ENCODE results near the gene MMEL1. TPM values are rescaled to one million over a fixed set of nuclear protein-coding genes. Genes with fewer than 3 reads are reported as not detected.

MMEL1 gene
- total and polyA plus RNA-seq, 2 of the 13 experiments (the other 11 are each of a cell fraction or from before 2014, with no cell fraction given) = 0.48 TPM; not detected in 1

- TF ChIP-seq, protein P1, sequence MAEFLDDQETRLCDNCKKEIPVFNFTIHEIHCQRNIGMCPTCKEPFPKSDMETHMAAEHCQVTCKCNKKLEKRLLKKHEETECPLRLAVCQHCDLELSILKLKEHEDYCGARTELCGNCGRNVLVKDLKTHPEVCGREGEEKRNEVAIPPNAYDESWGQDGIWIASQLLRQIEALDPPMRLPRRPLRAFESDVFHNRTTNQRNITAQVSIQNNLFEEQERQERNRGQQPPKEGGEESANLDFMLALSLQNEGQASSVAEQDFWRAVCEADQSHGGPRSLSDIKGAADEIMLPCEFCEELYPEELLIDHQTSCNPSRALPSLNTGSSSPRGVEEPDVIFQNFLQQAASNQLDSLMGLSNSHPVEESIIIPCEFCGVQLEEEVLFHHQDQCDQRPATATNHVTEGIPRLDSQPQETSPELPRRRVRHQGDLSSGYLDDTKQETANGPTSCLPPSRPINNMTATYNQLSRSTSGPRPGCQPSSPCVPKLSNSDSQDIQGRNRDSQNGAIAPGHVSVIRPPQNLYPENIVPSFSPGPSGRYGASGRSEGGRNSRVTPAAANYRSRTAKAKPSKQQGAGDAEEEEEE (CRISPR knock-in tag; IDR thresholded peaks at IDR 0.05; ENCODE audit: borderline replicate concordance) = no peak
- TF ChIP-seq SNAI1 (CRISPR knock-in tag; IDR thresholded peaks at IDR 0.05; ENCODE audit: borderline replicate concordance) (no peak), ZNF615 (CRISPR knock-in tag; IDR thresholded peaks at IDR 0.05; ENCODE audit: borderline replicate concordance) (no peak), GABPA (IDR thresholded peaks at IDR 0.05; ENCODE audit: low read depth, low read length) (no peak), GABPA (CRISPR knock-in tag; IDR thresholded peaks at IDR 0.05; ENCODE audit: low read depth) (no peak), ZNF317 (CRISPR knock-in tag; IDR thresholded peaks at IDR 0.05) (no peak)
These were observed 4.8 kb upstream of the MMEL1 start (continued) for GRCh38 chr1:2637442-2638145.

- ATAC-seq = no peak
- CTCF ChIA-PET (ENCODE audit: low intra/inter-chr PET ratio, low total read pairs) = no interaction called here
These were observed 3.9 kb upstream of the MMEL1 start for GRCh38 chr1:2636733-2637132.

More at GRCh38 chr1:2636733-2637132, 3.9 kb upstream of the MMEL1 start:
- H3K9ac ChIP-seq (ENCODE audit: insufficient read depth, low read depth, low read length) = no peak overlapping the region
- POLR2A ChIA-PET = interaction anchor here (0.6 kb wide), 1 partner anchor 33 kb away, joined by 3 read pairs; no protein-coding TSS in a partner anchor
- H3K9me3 ChIP-seq (ENCODE audit: low read length) = peaks cover 7% of the 10 kb centered on the region; the same call in 1 of the 2 replicates
- H3K27ac ChIP-seq (ENCODE audit: extremely low read length, insufficient read depth, low read length) = no peak overlapping the region
- peaks cover 33% of the 10 kb centered on the region for H3K4me1 ChIP-seq (ENCODE audit: insufficient read depth, low read length)
- DNase-seq (ENCODE audit: low spot score) (no peak), FAIRE-seq (no peak)
- H2AFZ ChIP-seq (ENCODE audit: low read length) = no peak overlapping the region
- H3K27me3 ChIP-seq (ENCODE audit: control insufficient read depth in 1 of 2, insufficient read depth in 2 of 2, low read length in 2 of 2) = peaks cover 2 to 10% of the 10 kb centered on the region in 2 experiments; a peak in 2 of 5 replicates
- WGBS (ENCODE audit: low lambda C conversion rate) = 71% methylated on average over 6 of the region's 7 CpGs
- in situ Hi-C loops (cut with HindIII; ENCODE audit: extremely low pct_ligation_motif_present, low pct_unique_long_range_greater_than_20kb) = no loop called here
- no peak overlapping the region for H3K4me2 ChIP-seq (ENCODE audit: low read depth, low read length)
- BruUV-seq (replicated peaks) = no TSS peak
- H3K36me3 ChIP-seq (replicated peaks in 1 of 2; ENCODE audit: control insufficient read depth in 1 of 2, insufficient read depth in 2 of 2, low read length in 2 of 2) = no peaks in the 10 kb centered on the region
- no peak for TF ChIP-seq CAMTA2 (CRISPR knock-in tag; IDR thresholded peaks at IDR 0.05; ENCODE audit: borderline replicate concordance)
- no peak for TF ChIP-seq ZNF672 (CRISPR knock-in tag; IDR thresholded peaks at IDR 0.05)
- intact Hi-C loops (cut with micrococcal nuclease; ENCODE audit: unreplicated experiment) = loop anchor here (10.0 kb wide), 1 partner anchor 52 kb away; the partner anchor contains the start of gene PRXL2B
- no peak overlapping the region for H3K4me3 ChIP-seq (replicated peaks in 1 of 3; ENCODE audit: insufficient read depth in 1 of 3, low read depth in 2 of 3, low read length in 3 of 3)
- no peaks in the 10 kb centered on the region for H3K79me2 ChIP-seq (ENCODE audit: insufficient read depth, low read length)
- H4K20me1 ChIP-seq (ENCODE audit: insufficient read depth, low read length) = no peaks in the 10 kb centered on the region

All from HepG2 (cell line).